ENCODE measurements around the gene AAR2. TPM values are rescaled to one million over a fixed set of nuclear protein-coding genes. Genes with fewer than 3 reads are reported as not detected.

AAR2 gene
- total and polyA plus RNA-seq, 4 donors: 14.1 to 17.9 (median 17.4) TPM

DNA sequence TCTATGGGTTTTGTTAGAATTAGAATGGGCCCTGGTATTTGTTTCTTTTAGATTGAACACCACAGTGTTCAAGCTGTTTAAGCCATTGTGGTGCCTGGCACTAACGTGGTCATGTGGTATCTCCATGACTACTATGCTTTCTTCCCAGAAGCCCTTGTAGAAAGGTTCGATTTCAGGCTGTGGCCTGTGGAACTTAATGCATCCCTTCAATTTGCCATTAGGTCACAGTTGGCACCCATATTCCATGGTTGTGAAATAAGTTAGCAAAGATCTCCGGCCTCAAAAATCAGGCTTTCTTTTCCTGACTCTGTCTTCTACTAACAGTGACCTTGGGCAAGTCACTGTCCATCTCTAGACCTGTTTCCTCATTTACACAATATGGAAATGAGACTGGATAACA lies 31.3 kb upstream of the AAR2 start:
- Histone ChIP-seq H3K27ac (ENCODE audit: low read depth in 1 of 2, low read length in 2 of 2) (no peak overlapping the region), H3K4me3 (ENCODE audit: low read depth in 1 of 3, low read length in 3 of 3) (no peak overlapping the region), H3K36me3 (ENCODE audit: control insufficient read depth in 4 of 4, insufficient read depth in 3 of 4, low read depth in 1 of 4, low read length in 3 of 4) (no peaks in the 10 kb centered on the region), H3K9me3 (ENCODE audit: control insufficient read depth in 4 of 4, low read length in 3 of 4) (no peaks in the 10 kb centered on the region), H3K27me3 (ENCODE audit: control insufficient read depth in 4 of 4, insufficient read depth in 4 of 4, low read length in 3 of 4) (no peaks in the 10 kb centered on the region), H3K4me1 (ENCODE audit: control insufficient read depth in 4 of 4, insufficient read depth in 4 of 4, low read length in 3 of 4) (no peaks in the 10 kb centered on the region), H3K9ac (ENCODE audit: low read depth in 1 of 2, low read length in 2 of 2) (no peak overlapping the region)
- WGBS: 74% methylated on average over 3 of the region's 3 CpGs
- no peak for TF ChIP-seq JUND (IDR thresholded peaks at IDR 0.05)
- no peak for TF ChIP-seq HNF4A (conservative IDR thresholded peaks at IDR 0.05)
- no peak for TF ChIP-seq TAF1 (conservative IDR thresholded peaks at IDR 0.05)
- no peak for DNase-seq (ENCODE audit: low spot score)

GRCh38 chr20:36206068-36206467 lies 30.2 kb upstream of the AAR2 start:
- no peaks in the 10 kb centered on the region for H3K36me3 ChIP-seq (ENCODE audit: control insufficient read depth in 4 of 4, insufficient read depth in 3 of 4, low read depth in 1 of 4, low read length in 3 of 4)
- no peaks in the 10 kb centered on the region for H3K4me1 ChIP-seq (ENCODE audit: control insufficient read depth in 4 of 4, insufficient read depth in 4 of 4, low read length in 3 of 4)
- WGBS: 87% methylated on average over 9 of the region's 9 CpGs
- H3K27ac ChIP-seq (ENCODE audit: low read depth in 1 of 2, low read length in 2 of 2): no peak overlapping the region
- no peaks in the 10 kb centered on the region for H3K27me3 ChIP-seq (ENCODE audit: control insufficient read depth in 4 of 4, insufficient read depth in 4 of 4, low read length in 3 of 4)
- no peak overlapping the region for H3K9ac ChIP-seq (ENCODE audit: low read depth in 1 of 2, low read length in 2 of 2)
- TF ChIP-seq RXRA (IDR thresholded peaks at IDR 0.05) (no peak), TAF1 (conservative IDR thresholded peaks at IDR 0.05) (no peak), FOXA2 (IDR thresholded peaks at IDR 0.05) (no peak), HNF4G (IDR thresholded peaks at IDR 0.05) (no peak), MAX (IDR thresholded peaks at IDR 0.05) (no peak), YY1 (IDR thresholded peaks at IDR 0.05) (no peak), GABPA (IDR thresholded peaks at IDR 0.05 in 1 of 2, conservative IDR thresholded peaks at IDR 0.05 in 1 of 2) (no peak), NR2F2 (IDR thresholded peaks at IDR 0.05) (no peak), ATF3 (IDR thresholded peaks at IDR 0.05) (no peak), RAD21 (IDR thresholded peaks at IDR 0.05) (no peak), SP1 (IDR thresholded peaks at IDR 0.05) (no peak), HNF4A (conservative IDR thresholded peaks at IDR 0.05) (no peak), JUND (IDR thresholded peaks at IDR 0.05) (no peak), EGR1 (IDR thresholded peaks at IDR 0.05; ENCODE audit: low read depth in 2 of 2) (no peak), FOXA1 (IDR thresholded peaks at IDR 0.05) (no peak)
- TF ChIP-seq, protein P1, sequence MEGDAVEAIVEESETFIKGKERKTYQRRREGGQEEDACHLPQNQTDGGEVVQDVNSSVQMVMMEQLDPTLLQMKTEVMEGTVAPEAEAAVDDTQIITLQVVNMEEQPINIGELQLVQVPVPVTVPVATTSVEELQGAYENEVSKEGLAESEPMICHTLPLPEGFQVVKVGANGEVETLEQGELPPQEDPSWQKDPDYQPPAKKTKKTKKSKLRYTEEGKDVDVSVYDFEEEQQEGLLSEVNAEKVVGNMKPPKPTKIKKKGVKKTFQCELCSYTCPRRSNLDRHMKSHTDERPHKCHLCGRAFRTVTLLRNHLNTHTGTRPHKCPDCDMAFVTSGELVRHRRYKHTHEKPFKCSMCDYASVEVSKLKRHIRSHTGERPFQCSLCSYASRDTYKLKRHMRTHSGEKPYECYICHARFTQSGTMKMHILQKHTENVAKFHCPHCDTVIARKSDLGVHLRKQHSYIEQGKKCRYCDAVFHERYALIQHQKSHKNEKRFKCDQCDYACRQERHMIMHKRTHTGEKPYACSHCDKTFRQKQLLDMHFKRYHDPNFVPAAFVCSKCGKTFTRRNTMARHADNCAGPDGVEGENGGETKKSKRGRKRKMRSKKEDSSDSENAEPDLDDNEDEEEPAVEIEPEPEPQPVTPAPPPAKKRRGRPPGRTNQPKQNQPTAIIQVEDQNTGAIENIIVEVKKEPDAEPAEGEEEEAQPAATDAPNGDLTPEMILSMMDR (IDR thresholded peaks at IDR 0.05; ENCODE audit: low read depth, low read length, missing input control): no peak
- TF ChIP-seq, protein P2, sequence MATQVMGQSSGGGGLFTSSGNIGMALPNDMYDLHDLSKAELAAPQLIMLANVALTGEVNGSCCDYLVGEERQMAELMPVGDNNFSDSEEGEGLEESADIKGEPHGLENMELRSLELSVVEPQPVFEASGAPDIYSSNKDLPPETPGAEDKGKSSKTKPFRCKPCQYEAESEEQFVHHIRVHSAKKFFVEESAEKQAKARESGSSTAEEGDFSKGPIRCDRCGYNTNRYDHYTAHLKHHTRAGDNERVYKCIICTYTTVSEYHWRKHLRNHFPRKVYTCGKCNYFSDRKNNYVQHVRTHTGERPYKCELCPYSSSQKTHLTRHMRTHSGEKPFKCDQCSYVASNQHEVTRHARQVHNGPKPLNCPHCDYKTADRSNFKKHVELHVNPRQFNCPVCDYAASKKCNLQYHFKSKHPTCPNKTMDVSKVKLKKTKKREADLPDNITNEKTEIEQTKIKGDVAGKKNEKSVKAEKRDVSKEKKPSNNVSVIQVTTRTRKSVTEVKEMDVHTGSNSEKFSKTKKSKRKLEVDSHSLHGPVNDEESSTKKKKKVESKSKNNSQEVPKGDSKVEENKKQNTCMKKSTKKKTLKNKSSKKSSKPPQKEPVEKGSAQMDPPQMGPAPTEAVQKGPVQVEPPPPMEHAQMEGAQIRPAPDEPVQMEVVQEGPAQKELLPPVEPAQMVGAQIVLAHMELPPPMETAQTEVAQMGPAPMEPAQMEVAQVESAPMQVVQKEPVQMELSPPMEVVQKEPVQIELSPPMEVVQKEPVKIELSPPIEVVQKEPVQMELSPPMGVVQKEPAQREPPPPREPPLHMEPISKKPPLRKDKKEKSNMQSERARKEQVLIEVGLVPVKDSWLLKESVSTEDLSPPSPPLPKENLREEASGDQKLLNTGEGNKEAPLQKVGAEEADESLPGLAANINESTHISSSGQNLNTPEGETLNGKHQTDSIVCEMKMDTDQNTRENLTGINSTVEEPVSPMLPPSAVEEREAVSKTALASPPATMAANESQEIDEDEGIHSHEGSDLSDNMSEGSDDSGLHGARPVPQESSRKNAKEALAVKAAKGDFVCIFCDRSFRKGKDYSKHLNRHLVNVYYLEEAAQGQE (IDR thresholded peaks at IDR 0.05): no peak
- TF ChIP-seq, protein P3, sequence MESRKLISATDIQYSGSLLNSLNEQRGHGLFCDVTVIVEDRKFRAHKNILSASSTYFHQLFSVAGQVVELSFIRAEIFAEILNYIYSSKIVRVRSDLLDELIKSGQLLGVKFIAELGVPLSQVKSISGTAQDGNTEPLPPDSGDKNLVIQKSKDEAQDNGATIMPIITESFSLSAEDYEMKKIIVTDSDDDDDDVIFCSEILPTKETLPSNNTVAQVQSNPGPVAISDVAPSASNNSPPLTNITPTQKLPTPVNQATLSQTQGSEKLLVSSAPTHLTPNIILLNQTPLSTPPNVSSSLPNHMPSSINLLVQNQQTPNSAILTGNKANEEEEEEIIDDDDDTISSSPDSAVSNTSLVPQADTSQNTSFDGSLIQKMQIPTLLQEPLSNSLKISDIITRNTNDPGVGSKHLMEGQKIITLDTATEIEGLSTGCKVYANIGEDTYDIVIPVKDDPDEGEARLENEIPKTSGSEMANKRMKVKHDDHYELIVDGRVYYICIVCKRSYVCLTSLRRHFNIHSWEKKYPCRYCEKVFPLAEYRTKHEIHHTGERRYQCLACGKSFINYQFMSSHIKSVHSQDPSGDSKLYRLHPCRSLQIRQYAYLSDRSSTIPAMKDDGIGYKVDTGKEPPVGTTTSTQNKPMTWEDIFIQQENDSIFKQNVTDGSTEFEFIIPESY (IDR thresholded peaks at IDR 0.05): no peak
- DNase-seq (ENCODE audit: low spot score): no peak
- no peak overlapping the region for H3K4me3 ChIP-seq (ENCODE audit: low read depth in 1 of 3, low read length in 3 of 3)
- H3K9me3 ChIP-seq (ENCODE audit: control insufficient read depth in 4 of 4, low read length in 3 of 4): no peaks in the 10 kb centered on the region
